MM.1S (cell line): Measurements from ENCODE around the gene FGD4.

ENCODE experiments used
- CTCF ChIP-seq: fragments of 300-600 bp; sonication (generic); IDR thresholded peaks from 2 replicates; pipeline ENCODE4 v1.5.1; 2016; ENCODE audit warnings: antibody characterized with exemption, low read length, mixed read lengths
- EZH2 ChIP-seq: fragments of 300-600 bp; sonication (generic); optimal IDR thresholded peaks from 2 replicates; pipeline ENCODE3; 2017; ENCODE audit warnings: low read depth, mild to moderate bottlenecking, antibody characterized with exemption, low read length, mixed read lengths

GRCh38 chr12:32574585-32574984 lies 175.2 kb downstream of the FGD4 start:
- TF ChIP-seq CTCF (no peak), EZH2 (no peak)
